PC-9 (cell line): ENCODE measurements around the gene TK2. TPM values are rescaled to one million over a fixed set of nuclear protein-coding genes. Genes with fewer than 3 reads are reported as not detected.
"Not testable (repeated sequence)": the region's sequence is repeated elsewhere in the genome, so short reads cannot be mapped to it uniquely, and the experiment has no call there.

Source experiments
- BruUV-seq: library from RNA; stranded (reverse); fragments of 400-500 nt; replicated peaks from 2 replicates; lab custom pipeline; 2021; lab: Mats Ljungman, UMichigan
- CTCF ChIA-PET: fragments of 300-600 bp; sonication (Branson Sonifier 250); formaldehyde crosslinking; loops from one replicate; lab custom pipeline; 2022; ENCODE audit warnings: antibody characterized with exemption; lab: Charles Lee
- POLR2A ChIA-PET: fragments of 300-600 bp; sonication (Branson Sonifier 250); formaldehyde crosslinking; loops from one replicate; lab custom pipeline; 2022; ENCODE audit warnings: antibody characterized with exemption; ENCODE audit not compliant: unreplicated experiment; lab: Charles Lee
- DNase-seq, 2 experiments: peaks; one replicate each; pipeline versions ENCODE4 v3.0.0 to v3.0.0-alpha.2; 2015 to 2022; ENCODE audit warnings: mixed read lengths in 1 of 2
- H2AFZ ChIP-seq: fragments of 200-600 bp; sonication (generic); 2 replicates; pipeline ENCODE4 v1.8.1; 2017; ENCODE audit warnings: antibody characterized with exemption
- H3F3A ChIP-seq: fragments of 200-600 bp; sonication (generic); 2 replicates; pipeline ENCODE4 v1.8.1; 2017; ENCODE audit warnings: antibody characterized with exemption, mild to moderate bottlenecking, low read depth; ENCODE audit not compliant: insufficient read depth
- H3K27ac ChIP-seq: fragments of 200-600 bp; sonication (generic); 2 replicates; pipeline ENCODE4 v1.6.1; 2016; ENCODE audit warnings: mixed run types
- H3K27me3 ChIP-seq: fragments of 200-600 bp; sonication (generic); 2 replicates; pipeline ENCODE4 v1.6.1; 2016; ENCODE audit warnings: low read depth, mixed run types; ENCODE audit not compliant: insufficient read depth
- H3K36me3 ChIP-seq: fragments of 200-600 bp; sonication (generic); 2 replicates; pipeline ENCODE4 v1.6.1; 2016; ENCODE audit warnings: low read depth, mixed run types
- H3K4me1 ChIP-seq: fragments of 200-600 bp; sonication (generic); replicated peaks from 2 replicates; pipeline ENCODE4 v1.6.1; 2016; ENCODE audit warnings: mixed run types; ENCODE audit not compliant: insufficient read depth
- H3K4me2 ChIP-seq: fragments of 200-600 bp; sonication (generic); 2 replicates; pipeline ENCODE4 v1.6.1; 2017; ENCODE audit warnings: mixed run types
- H3K4me3 ChIP-seq: fragments of 200-600 bp; sonication (generic); 2 replicates; pipeline ENCODE4 v1.6.1; 2016; ENCODE audit warnings: mixed run types
- H3K79me2 ChIP-seq: fragments of 200-600 bp; sonication (generic); 2 replicates; pipeline ENCODE4 v1.6.1; 2017; ENCODE audit warnings: low read depth, mixed run types
- H3K9me2 ChIP-seq: fragments of 200-600 bp; sonication (generic); 2 replicates; pipeline ENCODE4 v1.8.1; 2017; ENCODE audit warnings: mild to moderate bottlenecking; ENCODE audit not compliant: insufficient read depth
- H3K9me3 ChIP-seq: fragments of 200-600 bp; sonication (generic); 2 replicates; pipeline ENCODE4 v1.8.1; 2016; ENCODE audit warnings: low read depth; ENCODE audit not compliant: insufficient read depth
- H4K20me1 ChIP-seq: fragments of 200-600 bp; sonication (generic); 2 replicates; pipeline ENCODE4 v1.8.1; 2017; ENCODE audit not compliant: insufficient read depth
- EZH2 ChIP-seq: fragments of 200-600 bp; sonication (generic); IDR thresholded peaks from 2 replicates; pipeline ENCODE4 v1.8.0; 2017; ENCODE audit warnings: antibody characterized with exemption, low read depth
- intact Hi-C: fragments of 100-400 bp; cut with micrococcal nuclease; formaldehyde crosslinking; loops from one replicate; pipeline ENCODE4 v1.10.0; 2022; ENCODE audit not compliant: unreplicated experiment
- total RNA-seq: library from RNA; stranded (reverse); gene quantifications from 2 replicates; pipeline ENCODE4 v1.2.3, GENCODE V29; 2021
- TF ChIP-seq, protein P1 (sequence below): fragments of 200-600 bp; sonication (generic); conservative IDR thresholded peaks from 2 replicates; pipeline ENCODE4 v1.6.1; 2017; ENCODE audit warnings: mixed run types, antibody characterized with exemption, mild to moderate bottlenecking, moderate library complexity

The TK2 gene
- total RNA-seq, 1 experiment from 2014 or later: 20.1 TPM

DNA sequence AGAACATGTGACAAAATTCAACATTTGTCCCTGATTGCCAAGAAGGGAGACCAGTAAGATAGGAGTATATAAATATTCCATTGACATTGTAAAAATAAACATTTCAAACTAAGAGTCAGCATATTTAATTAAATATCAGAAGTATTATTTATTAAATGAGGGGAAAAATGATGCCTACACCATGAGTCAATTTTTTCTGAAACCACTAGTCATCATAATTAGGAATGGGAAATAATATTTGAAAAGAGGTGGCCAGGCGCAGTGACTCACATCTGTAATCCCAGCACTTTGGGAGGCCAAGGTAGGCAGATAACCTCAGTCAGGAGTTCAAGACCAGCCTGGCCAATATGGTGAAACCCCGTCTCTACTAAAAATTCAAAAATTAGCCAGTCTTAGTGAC is 18.4 kb upstream of the TK2 start:
- Histone ChIP-seq H3K9me3 (0 out of 2 replicates have a peak, but pooled peaks cover 5% of the 10 kb centered on the region), H3K27me3 (no peaks in the 10 kb centered on the region), H3K4me3 (no peak overlapping the region), H3K27ac (no peak overlapping the region), H3K4me2 (no peak overlapping the region), H2AFZ (no peak overlapping the region), H3F3A (peaks cover 17% of the 10 kb centered on the region), H3K79me2 (no peaks in the 10 kb centered on the region), H3K9me2 (no peaks in the 10 kb centered on the region), H3K4me1 (peaks cover 22% of the 10 kb centered on the region), H3K36me3 (0 out of 2 replicates have a peak, but pooled peaks cover 5% of the 10 kb centered on the region), H4K20me1 (no peaks in the 10 kb centered on the region)
- TF ChIP-seq, protein P1, sequence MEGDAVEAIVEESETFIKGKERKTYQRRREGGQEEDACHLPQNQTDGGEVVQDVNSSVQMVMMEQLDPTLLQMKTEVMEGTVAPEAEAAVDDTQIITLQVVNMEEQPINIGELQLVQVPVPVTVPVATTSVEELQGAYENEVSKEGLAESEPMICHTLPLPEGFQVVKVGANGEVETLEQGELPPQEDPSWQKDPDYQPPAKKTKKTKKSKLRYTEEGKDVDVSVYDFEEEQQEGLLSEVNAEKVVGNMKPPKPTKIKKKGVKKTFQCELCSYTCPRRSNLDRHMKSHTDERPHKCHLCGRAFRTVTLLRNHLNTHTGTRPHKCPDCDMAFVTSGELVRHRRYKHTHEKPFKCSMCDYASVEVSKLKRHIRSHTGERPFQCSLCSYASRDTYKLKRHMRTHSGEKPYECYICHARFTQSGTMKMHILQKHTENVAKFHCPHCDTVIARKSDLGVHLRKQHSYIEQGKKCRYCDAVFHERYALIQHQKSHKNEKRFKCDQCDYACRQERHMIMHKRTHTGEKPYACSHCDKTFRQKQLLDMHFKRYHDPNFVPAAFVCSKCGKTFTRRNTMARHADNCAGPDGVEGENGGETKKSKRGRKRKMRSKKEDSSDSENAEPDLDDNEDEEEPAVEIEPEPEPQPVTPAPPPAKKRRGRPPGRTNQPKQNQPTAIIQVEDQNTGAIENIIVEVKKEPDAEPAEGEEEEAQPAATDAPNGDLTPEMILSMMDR: no peak
- no peak for TF ChIP-seq EZH2
- intact Hi-C loops: no loop called here
- BruUV-seq: no TSS peak
- CTCF ChIA-PET: no interaction called here
- POLR2A ChIA-PET: no interaction called here
- no peak for DNase-seq

DNA sequence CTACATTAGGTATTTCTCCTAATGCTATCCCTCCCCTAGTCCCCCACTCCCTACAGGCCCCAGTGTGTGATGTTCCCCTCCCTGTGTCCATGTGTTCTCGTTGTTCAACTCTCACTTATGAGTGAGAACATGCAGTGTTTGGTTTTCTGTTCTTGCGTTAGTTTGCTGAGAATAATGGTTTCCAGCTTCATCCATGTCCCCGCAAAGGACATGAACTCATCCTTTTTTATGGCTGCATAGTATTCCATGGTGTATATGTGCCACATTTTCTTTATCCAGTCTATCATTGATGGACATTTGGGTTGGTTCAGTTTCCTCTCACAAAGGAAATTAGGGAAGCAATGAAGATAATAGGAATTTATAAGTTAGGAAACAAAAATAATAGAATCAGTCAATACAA is 17.3 kb upstream of the TK2 start:
- DNase-seq, H2AFZ ChIP-seq, H3K4me3 ChIP-seq, BruUV-seq, H3K27me3 ChIP-seq, H3K9me2 ChIP-seq, intact Hi-C loops, H3K9me3 ChIP-seq, H3K4me2 ChIP-seq, H4K20me1 ChIP-seq, H3K27ac ChIP-seq, H3K79me2 ChIP-seq, H3K36me3 ChIP-seq, CTCF ChIA-PET: not testable (repeated sequence)
- POLR2A ChIA-PET: interaction anchor here (0.6 kb wide), 1 partner anchor 96 kb away, joined by 6 read pairs; no protein-coding TSS in a partner anchor
- H3K4me1 ChIP-seq: peaks cover 22% of the 10 kb centered on the region
- H3F3A ChIP-seq: peaks cover 17% of the 10 kb centered on the region

DNA sequence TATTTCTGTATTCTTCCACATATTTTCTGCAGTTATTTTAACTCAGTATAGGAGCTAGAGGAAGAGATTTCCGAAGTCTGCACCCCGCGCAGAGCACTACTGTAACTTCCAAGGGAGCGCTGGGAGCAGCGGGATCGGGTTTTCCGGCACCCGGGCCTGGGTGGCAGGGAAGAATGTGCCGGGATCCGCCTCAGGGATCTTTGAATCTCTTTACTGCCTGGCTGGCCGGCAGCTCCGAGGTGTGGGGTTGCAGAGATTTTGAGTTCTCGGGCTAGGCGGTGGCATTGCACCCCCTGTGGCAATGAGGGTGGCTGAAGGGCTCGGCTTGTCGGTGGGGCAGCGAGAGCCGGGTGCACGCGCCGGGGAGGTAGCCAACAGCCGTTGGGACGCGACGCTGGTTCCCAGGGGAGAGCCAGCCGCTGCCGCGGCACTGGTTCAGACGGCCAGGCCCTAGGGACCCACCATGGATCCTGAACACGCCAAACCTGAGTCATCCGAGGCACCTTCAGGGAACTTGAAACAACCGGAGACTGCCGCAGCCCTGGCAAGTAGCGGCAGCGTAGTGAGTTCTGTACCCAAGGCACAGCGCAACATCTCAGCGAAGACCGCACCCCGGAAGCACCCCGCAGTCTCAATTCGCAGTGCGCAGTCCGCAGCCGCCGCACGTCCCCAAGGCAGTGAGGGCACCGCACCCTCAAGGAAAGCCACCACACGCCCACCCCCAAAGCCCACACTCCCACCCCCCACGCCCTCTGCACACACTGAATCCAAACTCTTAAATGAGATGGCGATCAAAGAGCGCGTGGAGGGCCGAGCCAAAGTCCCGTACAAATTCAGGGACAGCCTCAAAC is 16.4 kb upstream of the TK2 start, which contains the start of gene CMTM1:
CMTM1 (plus strand) TSS at position 389 of the 851 bp plus-strand sequence; CDS start at position 464, 75 bp downstream.
- no peaks in the 10 kb centered on the region for H3K27me3 ChIP-seq
- no peak within 1 kb of the TSS for H3K4me2 ChIP-seq
- POLR2A ChIA-PET: no interaction called here
- no peak for DNase-seq
- H3K9me2 ChIP-seq: no peaks in the 10 kb centered on the region
- 0 out of 2 replicates have a peak, but pooled peaks cover 5% of the 10 kb centered on the region for H3K9me3 ChIP-seq
- peaks cover 14% of the 10 kb centered on the region for H3F3A ChIP-seq
- no peaks in the 10 kb centered on the region for H4K20me1 ChIP-seq
- 0 out of 2 replicates have a peak, but pooled peaks cover 5% of the 10 kb centered on the region for H3K36me3 ChIP-seq
- H3K4me1 ChIP-seq: peaks cover 22% of the 10 kb centered on the region
- H3K79me2 ChIP-seq: no peaks in the 10 kb centered on the region
- intact Hi-C loops: no loop called here
- CTCF ChIA-PET: no interaction called here
- H3K4me3 ChIP-seq: no peak within 1 kb of the TSS
- TF ChIP-seq EZH2: no peak
- TF ChIP-seq, protein P1: no peak
- BruUV-seq: no TSS peak
- H2AFZ ChIP-seq: no peak within 1 kb of the TSS
- H3K27ac ChIP-seq: no peak within 1 kb of the TSS
